Suprapubic skin (tissue), 4 donors: ENCODE data around the gene PXMP4. TPM values are rescaled to one million over a fixed set of nuclear protein-coding genes. Genes with fewer than 3 reads are reported as not detected.

Experiments
- DNase-seq, 2 donors: peaks; one replicate each; pipeline ENCODE4 v3.0.0-alpha.2; 2019; ENCODE audit warnings: low spot score in 2 of 2
- H3K27ac ChIP-seq: fragments of 200-600 bp; sonication (generic); one replicate; pipeline ENCODE4 v1.5.1; 2019
- H3K27me3 ChIP-seq: fragments of 200-600 bp; sonication (generic); one replicate; pipeline ENCODE4 v1.5.1; 2019
- H3K36me3 ChIP-seq: fragments of 200-600 bp; sonication (generic); one replicate; pipeline ENCODE4 v1.5.1; 2019
- H3K4me1 ChIP-seq: fragments of 200-600 bp; sonication (generic); one replicate; pipeline ENCODE4 v1.5.1; 2019
- H3K4me3 ChIP-seq: fragments of 200-600 bp; sonication (generic); one replicate; pipeline ENCODE4 v1.5.1; 2019; ENCODE audit warnings: mild to moderate bottlenecking
- H3K9me3 ChIP-seq: fragments of 200-600 bp; sonication (generic); one replicate; pipeline ENCODE4 v1.5.1; 2019
- CTCF ChIP-seq, 2 donors: fragments of 200-600 bp in 1 of 2; fragments of 450-650 bp in 1 of 2; sonication (generic) in 1 of 2; IDR thresholded peaks; one replicate each; pipeline ENCODE4 v1.5.1; 2016 to 2019; ENCODE audit warnings: antibody characterized with exemption in 2 of 2, mild to moderate bottlenecking in 1 of 2, moderate library complexity in 1 of 2
- EP300 ChIP-seq: sonication (generic); formaldehyde crosslinking; IDR thresholded peaks from one replicate; pipeline ENCODE4 v1.6.1; 2017; ENCODE audit warnings: antibody characterized with exemption
- POLR2A ChIP-seq, 2 donors: fragments of 450-650 bp; IDR thresholded peaks; one replicate each; pipeline ENCODE4 v1.6.1; 2017; ENCODE audit warnings: antibody characterized with exemption in 2 of 2, mild to moderate bottlenecking in 2 of 2, moderate library complexity in 2 of 2
- POLR2AphosphoS5 ChIP-seq, 3 donors: sonication (generic); formaldehyde crosslinking; IDR thresholded peaks; one replicate each; pipeline ENCODE4 v1.6.1; 2017; ENCODE audit warnings: antibody characterized with exemption in 3 of 3
- WGBS: methylation state at CpG from one replicate; pipeline ENCODE4 v1.1.5; 2018; 5-methylcytosine and 5-hydroxymethylcytosine counted together
- total RNA-seq, 4 donors: library from RNA; depleted of rRNA; stranded (reverse); fragments of >200 nt; gene quantifications; one replicate each; pipeline ENCODE4 v1.1.0, GENCODE V29; 2016

Gene PXMP4
- total RNA-seq, 4 donors from 2014 or later = 8.7 to 32.4 (median 24.3) TPM

- TF ChIP-seq CTCF (IDR thresholded peaks at IDR 0.05) (no peak), POLR2AphosphoS5 (IDR thresholded peaks at IDR 0.05) (no peak), EP300 (no peak), POLR2A (IDR thresholded peaks at IDR 0.05) (no peak)
- peaks cover 30% of the 10 kb centered on the region for H3K4me1 ChIP-seq
- DNase-seq = no peak
- H3K27me3 ChIP-seq = no peaks in the 10 kb centered on the region
- peak overlapping the region; percentile 90 for H3K27ac ChIP-seq
- 83% methylated on average over 18 of the region's 18 CpGs for WGBS
- H3K36me3 ChIP-seq = no peaks in the 10 kb centered on the region
- H3K4me3 ChIP-seq = peak overlapping the region; percentile 63
- H3K9me3 ChIP-seq = peaks cover 3% of the 10 kb centered on the region
These were observed 11.0 kb upstream of the PXMP4 start for GRCh38 chr20:33730946-33731692.

- 57% methylated on average over 4 of the region's 4 CpGs for WGBS
- H3K27me3 ChIP-seq = no peaks in the 10 kb centered on the region
- TF ChIP-seq POLR2A (IDR thresholded peaks at IDR 0.05) = no peak
- TF ChIP-seq POLR2AphosphoS5 (IDR thresholded peaks at IDR 0.05) = no peak
- no peak for TF ChIP-seq EP300
- TF ChIP-seq CTCF (IDR thresholded peaks at IDR 0.05) = no peak
These were observed 9.0 kb upstream of the PXMP4 start for GRCh38 chr20:33729101-33729500.

GRCh38 chr20:33728463-33728862 lies 8.4 kb upstream of the PXMP4 start:
- DNase-seq = no peak
- TF ChIP-seq POLR2AphosphoS5 (IDR thresholded peaks at IDR 0.05) (no peak), POLR2A (IDR thresholded peaks at IDR 0.05) (no peak), EP300 (no peak), CTCF (IDR thresholded peaks at IDR 0.05) (no peak)
- no peak overlapping the region for H3K27ac ChIP-seq
- WGBS = 73% methylated on average over 2 of the region's 2 CpGs
- no peaks in the 10 kb centered on the region for H3K36me3 ChIP-seq
- peaks cover 19% of the 10 kb centered on the region for H3K4me1 ChIP-seq
- H3K9me3 ChIP-seq = no peaks in the 10 kb centered on the region
- no peaks in the 10 kb centered on the region for H3K27me3 ChIP-seq
- no peak overlapping the region for H3K4me3 ChIP-seq

More at GRCh38 chr20:33729101-33729500, 9.0 kb upstream of the PXMP4 start:
- Histone ChIP-seq H3K4me3 (no peak overlapping the region), H3K27ac (no peak overlapping the region), H3K36me3 (no peaks in the 10 kb centered on the region), H3K9me3 (no peaks in the 10 kb centered on the region), H3K4me1 (peaks cover 26% of the 10 kb centered on the region)
- DNase-seq = no peak

GRCh38 chr20:33727806-33728205 lies 7.7 kb upstream of the PXMP4 start:
- no peak overlapping the region for H3K4me3 ChIP-seq
- 92% methylated on average over 3 of the region's 3 CpGs for WGBS

More at GRCh38 chr20:33727806-33728205, 7.7 kb upstream of the PXMP4 start:
- H3K36me3 ChIP-seq = no peaks in the 10 kb centered on the region
- peaks cover 13% of the 10 kb centered on the region for H3K4me1 ChIP-seq
- H3K27ac ChIP-seq = no peak overlapping the region
- H3K9me3 ChIP-seq = no peaks in the 10 kb centered on the region
- no peaks in the 10 kb centered on the region for H3K27me3 ChIP-seq
- TF ChIP-seq EP300 (no peak), POLR2A (IDR thresholded peaks at IDR 0.05) (no peak), CTCF (IDR thresholded peaks at IDR 0.05) (no peak), POLR2AphosphoS5 (IDR thresholded peaks at IDR 0.05) (no peak)
- no peak for DNase-seq
